NCI-H2196 (cell line): ENCODE measurements around the gene VPS37C.
"Not testable (repeated sequence)": the region's sequence is repeated elsewhere in the genome, so short reads cannot be mapped to it uniquely, and the experiment has no call there.

Experiments used
- DNase-seq: peaks from one replicate; lab custom pipeline; 2025; ENCODE audit not compliant: unreplicated experiment; lab: John Stamatoyannopoulos, UW

Gene VPS37C

GRCh38 chr11:61176446-61176845 is 15.2 kb upstream of the VPS37C start:
- no peak for DNase-seq

DNA sequence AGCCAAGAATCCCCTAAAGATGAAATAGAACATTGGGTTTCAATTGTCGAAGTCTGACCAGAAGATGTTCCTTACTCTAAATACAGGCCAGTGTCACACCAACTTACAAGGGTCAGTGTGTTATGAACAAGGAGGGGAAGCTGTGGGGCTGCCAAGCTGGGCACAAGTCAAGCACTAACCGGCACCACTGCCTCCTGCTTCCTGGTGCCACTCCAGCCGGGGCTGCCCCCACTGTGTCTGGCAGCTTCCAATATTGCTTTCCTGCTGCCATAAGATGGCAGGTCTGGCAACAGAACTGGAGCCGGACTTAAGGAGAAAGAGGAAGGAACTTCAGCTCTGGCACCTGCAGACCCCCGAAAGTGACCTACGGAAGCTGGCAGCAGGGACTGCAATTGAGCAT is 13.7 kb upstream of the VPS37C start:
- DNase-seq = no peak

- no peak for DNase-seq
Measured at GRCh38 chr11:61174273-61174672, 13.0 kb upstream of the VPS37C start.

DNA sequence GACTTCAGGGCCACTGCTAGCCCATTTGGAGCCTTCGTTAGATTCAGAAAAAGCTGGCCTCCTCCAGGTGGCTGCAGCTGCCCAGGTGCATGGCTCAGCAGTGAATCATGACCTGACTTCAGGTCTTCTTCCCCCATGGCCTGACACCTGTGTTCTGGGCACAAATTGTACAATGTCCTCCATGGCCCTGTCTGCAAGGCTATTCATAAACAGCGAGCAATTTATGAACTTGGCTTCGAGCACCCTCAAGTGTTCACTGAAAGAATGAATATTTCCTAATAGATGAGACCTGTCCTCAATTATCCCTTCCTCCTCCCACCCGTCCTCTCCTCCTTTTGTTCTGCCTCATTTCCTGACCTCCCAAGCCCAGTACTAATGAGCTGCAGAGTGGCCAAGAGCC is 12.2 kb upstream of the VPS37C start:
- DNase-seq = no peak

GRCh38 chr11:61172888-61173287 is 11.7 kb upstream of the VPS37C start:
- no peak for DNase-seq

GRCh38 chr11:61172356-61172755 is 11.1 kb upstream of the VPS37C start:
- DNase-seq = no peak

DNA sequence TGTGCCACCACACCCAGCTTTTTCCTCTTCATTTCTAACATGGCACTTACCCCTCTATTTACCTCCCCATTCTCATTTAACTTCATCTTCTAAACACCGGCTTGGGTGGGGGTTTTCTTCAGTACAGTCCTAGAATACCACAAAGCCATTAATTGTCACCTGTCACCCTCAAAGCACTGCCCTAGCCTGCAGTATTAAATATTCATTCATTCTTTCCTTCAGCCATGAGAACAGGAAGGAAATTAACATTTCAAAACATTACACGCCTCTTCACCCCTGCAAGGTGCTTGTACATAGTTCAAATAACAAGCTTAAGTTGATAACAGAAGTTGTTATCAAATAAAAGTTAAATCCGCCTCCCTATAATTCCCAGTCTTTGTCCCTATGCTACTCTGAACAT is 10.7 kb upstream of the VPS37C start:
- no peak for DNase-seq

GRCh38 chr11:61170566-61170965 is 9.3 kb upstream of the VPS37C start:
- no peak for DNase-seq

- no peak for DNase-seq
Measured at GRCh38 chr11:61168800-61169199, 7.6 kb upstream of the VPS37C start.

DNA sequence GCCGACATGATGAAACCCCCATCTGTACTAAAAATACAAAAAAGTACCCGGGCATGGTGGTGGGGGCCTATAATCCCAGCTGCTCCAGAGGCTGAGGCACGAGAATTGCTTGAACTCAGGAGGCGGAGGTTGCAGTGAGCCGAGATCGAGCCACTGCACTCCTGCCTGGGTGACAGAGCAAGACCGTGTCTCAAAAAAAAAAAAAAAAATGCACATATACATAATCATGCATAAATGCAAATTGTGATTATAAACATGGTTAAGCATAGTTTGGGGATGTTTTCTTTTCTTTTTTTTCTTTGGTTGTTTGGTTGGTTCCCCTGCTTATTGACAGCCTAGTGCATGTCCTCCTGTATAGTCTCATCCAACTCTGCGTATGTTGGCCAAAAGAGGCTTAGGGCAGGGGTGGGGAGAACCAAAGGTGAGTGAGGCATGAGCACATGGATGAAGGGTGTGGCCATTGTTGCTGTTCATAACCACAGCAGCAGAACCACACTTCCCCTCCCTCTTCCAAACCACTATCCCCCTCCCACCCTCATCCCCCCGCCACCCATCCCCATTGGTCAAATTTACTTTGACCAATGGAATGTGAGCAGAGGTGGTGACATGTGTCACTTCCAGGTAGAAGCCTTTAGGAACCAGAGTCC is 6.9 kb upstream of the VPS37C start:
- DNase-seq = no peak

GRCh38 chr11:61166331-61166730 is 5.1 kb upstream of the VPS37C start:
- not testable (repeated sequence) for DNase-seq

- DNase-seq = not testable (repeated sequence)
Measured at GRCh38 chr11:61165785-61166184, 4.6 kb upstream of the VPS37C start.

DNA sequence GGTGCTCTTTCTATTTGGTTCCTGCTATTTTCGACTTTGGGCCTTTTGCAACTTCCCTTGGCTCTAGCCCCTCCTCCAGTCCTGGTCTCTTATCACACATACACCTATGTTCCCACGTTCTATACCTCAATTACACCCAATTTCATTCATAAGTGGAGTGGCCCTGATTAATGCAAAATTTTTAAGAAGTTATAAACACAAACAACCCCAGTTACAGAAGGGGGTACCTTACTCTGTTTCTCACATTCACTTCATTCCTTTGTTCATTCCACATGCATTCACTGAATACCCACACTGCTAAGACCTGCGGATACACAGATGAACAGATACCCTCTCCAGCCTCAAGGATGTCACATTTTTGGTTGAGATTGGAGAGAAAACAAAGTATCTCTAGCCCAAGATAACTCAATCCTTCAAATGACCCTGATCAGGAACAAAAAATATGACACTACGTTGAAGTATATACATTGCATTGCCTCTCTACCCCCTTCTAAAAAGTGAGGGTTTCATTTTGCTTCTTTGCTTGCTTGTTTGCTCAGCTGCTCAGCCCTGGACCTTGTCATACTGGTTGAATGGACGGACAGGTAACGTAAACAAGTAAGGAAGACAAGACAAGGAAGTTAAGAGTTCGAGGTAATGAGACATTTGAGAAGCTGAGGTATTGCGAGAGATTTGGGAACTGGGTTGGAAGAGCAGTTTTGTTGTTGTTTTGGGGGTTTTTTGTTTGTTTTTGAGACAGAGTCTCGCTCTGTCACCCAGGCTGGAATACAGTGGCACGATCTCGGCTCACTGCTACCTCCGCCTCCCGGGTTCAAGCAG is 3.6 kb upstream of the VPS37C start:
- peak; percentile 61 for DNase-seq

DNA sequence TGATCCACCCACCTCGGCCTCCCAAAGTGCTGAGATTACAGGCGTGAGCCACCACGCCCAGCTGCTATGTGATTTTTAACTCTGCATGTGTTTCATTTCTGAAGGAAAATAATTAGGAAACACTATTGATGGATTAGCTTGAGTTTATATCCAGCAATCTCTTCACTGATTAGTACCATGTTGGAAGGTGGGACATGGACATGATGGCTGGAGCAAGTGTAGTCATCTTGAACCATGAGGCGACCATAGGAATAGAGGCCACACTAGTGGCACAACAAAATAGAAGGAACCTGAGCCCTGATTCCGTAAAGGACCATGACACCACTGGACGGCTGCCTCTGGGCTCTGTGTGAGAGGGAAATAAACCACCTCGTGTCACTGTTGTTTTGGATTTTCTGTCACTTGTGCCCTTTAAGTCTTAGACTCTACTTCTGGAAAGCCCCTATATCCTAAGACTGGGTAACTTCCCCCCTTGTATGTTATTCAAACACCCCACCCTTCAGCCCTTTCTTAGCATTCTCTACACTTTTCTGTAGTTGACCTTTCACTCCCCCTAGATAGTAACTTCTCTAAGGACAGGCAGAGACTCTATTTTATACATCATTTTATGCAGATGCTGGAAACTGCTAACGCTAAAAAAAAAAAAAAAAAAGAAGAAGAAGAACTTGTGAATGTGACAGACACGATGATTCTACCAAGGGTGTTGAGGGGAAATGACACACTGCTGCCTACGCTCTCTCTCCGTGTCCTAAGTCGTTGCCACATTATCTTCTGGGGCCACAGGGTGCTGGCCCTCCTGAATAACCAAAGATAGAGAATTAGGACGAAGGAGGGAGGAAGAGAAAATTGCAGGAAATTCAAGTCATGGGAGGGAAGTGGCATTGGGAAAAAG is 2.7 kb upstream of the VPS37C start:
- no peak for DNase-seq

GRCh38 chr11:61163021-61163420 is 1.8 kb upstream of the VPS37C start:
- DNase-seq = no peak

DNA sequence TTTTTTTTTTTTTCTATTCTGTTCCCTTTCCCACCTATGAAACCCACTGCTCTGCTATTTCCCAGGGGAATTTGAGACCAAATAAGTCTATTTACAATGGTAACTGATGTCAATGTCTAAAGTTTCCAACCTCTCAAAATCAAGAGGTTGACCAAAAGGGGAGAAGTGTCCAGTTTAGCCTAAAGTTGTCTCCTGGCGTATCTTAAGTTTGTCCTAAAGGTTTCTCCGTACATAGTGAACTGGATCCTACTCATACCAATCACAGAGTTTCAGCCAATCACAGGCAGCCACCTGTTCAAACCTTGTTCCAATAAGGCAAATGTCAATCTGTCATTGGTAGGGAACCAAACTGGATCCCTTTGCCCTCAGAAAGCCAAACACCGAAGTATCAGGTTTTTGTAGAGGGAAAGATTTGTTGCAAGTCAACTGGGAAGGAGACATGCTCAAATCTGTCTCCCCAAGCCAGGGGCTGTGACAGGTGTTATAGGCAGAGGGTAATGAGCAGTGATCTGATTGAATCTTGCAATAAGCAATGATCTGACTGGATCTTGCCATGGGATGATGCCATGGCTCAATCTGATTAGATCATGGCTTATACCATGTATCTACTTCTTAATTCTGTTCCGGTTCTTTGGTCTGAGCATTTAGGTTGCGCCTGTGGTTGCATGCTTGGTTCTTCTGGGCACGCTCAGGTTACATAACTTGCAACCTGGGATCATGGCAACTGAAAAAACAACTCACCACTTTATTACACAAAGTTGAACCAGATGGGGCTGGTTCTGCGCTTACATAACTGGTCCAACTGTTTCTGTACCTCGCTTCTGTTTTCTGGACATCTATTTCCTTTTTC is 1.1 kb upstream of the VPS37C start:
- peak; percentile 37 for DNase-seq

DNA sequence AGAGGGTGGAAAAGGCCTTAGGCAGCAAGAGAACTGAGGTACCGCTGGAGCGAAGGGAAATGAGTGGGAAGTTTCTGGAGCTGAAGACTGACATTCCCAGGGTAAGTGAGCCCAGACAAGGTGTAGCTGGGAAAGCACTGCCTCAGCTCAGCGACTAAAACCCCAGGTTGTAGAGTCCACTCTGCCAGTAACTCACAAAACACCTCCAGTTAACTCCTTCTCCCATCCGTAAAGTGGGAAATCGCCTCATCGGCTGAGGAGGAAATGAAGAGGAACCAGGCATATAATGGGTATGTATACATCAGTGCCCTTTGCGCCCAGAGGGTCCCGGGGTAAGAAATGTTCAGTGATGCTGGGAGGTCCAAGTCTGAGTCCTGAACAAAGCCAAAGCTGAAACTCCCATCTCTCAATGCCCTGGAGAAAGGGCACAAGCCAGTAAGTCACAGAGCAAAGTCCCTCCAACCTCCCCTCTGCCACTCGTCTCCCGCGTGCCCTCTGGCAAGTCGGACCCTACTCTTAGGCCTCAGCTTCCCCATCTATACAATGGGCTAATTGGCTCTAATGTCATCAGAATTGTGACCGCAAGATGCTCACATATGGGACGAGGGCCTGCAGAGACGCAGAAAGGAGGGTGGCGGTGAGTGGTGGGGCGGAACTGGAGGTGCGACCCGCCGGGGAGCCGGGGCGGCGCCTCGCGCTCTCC is 588 bp downstream of the VPS37C start:
- DNase-seq = no peak

DNA sequence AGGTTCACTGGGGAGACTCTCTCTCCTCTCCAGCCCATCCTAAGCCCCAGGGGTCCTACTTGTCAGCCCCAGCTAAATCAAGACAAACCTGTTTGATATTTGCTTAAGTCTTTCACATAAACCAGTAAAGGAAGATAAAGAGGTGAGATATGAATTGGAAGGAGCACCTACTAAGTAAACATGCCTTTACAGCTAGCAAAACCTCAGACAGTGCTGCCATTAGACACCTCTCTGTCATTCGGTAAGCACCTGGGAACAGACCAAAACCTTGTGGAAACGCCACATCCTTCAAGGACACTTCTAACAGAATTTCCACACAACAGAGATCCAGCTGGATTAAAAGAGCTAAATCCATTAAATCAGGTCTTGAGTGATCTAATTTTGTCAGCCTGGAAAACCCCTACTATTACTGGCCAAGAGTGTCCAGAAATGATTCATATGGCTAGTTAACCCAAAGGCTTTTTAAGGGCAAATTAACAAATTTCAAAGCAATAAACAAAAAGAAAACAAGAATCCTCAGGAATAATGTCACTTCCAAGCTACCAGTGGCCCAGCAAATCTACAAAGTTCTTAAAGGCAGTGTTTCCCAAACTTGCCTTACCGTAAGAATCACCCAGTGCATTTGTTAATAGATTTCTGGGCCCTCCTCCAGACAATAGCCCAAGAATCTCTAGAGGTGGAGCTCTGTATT is 2.4 kb downstream of the VPS37C start:
- peak; percentile 20 for DNase-seq

DNA sequence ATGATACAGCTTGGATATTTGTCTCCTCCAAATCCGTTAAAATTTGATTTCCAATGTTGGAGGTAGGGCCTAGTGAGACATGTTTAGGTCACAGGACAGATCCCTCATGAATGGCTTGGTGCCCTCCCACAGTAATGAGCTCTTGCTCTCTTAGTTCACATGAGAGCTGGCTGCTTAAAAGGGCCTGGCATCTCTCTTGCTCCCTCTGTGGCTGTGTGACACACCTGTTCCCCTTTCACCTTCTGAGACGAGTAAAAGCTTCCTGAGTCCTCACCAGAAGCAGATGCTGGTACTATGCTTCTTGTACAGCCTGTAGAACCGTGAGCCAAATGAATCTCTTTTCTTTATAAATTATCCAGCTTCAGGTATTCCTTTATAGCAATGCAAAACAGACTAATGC is 3.5 kb downstream of the VPS37C start:
- DNase-seq = no peak

DNA sequence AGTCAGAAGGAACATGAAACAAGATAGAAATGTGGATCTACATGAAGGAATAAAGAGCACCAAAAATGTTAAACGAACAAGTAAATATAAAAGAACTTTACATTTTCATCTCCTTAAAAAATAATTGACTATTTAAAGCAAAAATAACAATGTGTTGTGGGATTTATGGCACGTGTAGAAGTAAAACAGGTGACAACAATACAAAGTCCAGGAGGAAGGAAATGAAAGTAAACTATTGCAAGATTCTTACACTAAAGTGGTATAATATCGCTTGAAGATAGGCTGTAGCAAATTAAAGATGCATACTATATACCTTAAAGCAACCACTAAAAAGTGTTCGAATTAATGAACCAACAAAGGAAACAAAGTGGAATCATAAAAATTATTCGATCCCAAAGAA is 5.5 kb downstream of the VPS37C start:
- no peak for DNase-seq
